ENCODE data around the gene DDR1. TPM values are rescaled to one million over a fixed set of nuclear protein-coding genes. Genes with fewer than 3 reads are reported as not detected.

The DDR1 gene
- total and polyA plus RNA-seq, 2 experiments from 2014 or later = 58.3 to 154 TPM

GRCh38 chr6:30885481-30885998 lies 1.2 kb downstream of the DDR1 start (continued):
- TF ChIP-seq REST (IDR thresholded peaks at IDR 0.05; ENCODE audit: unreplicated experiment) = no peak
- TF ChIP-seq CREB1 (CRISPR knock-in tag; IDR thresholded peaks at IDR 0.05; ENCODE audit: low read depth) = no peak
- no peak for TF ChIP-seq NANOG (IDR thresholded peaks at IDR 0.05; ENCODE audit: borderline replicate concordance)
- TF ChIP-seq CTCF (conservative IDR thresholded peaks at IDR 0.05; ENCODE audit: low read depth in 2 of 2) = no peak
- TF ChIP-seq EZH2 (IDR thresholded peaks at IDR 0.05; ENCODE audit: low read depth, unreplicated experiment) = no peak
- TF ChIP-seq ZNF331 (CRISPR knock-in tag; IDR thresholded peaks at IDR 0.05; ENCODE audit: low read depth) = no peak

- Mint-ChIP-seq H3K4me3 (peak overlapping the region; percentile 71), H3K27ac (peak overlapping the region; percentile 94), H3K36me3 (ENCODE audit: low read depth) (peaks cover 30% of the 10 kb centered on the region), H3K9me3 (no peaks in the 10 kb centered on the region), H3K4me1 (peaks cover 66% of the 10 kb centered on the region), H3K27me3 (ENCODE audit: insufficient read depth, low read depth, poor library complexity) (peaks cover 30% of the 10 kb centered on the region)
- Histone ChIP-seq H3K4me1 (ENCODE audit: insufficient read depth) (peaks cover 44% of the 10 kb centered on the region), H3F3A (replicated peaks; ENCODE audit: low read depth) (peaks cover 22% of the 10 kb centered on the region), H3K4me3 (peak overlapping the region; percentile 92), H3K27me3 (ENCODE audit: insufficient read depth) (no peaks in the 10 kb centered on the region), H3K36me3 (ENCODE audit: insufficient read depth) (no peaks in the 10 kb centered on the region; the same call in none of the 2 replicates), H3K9me2 (ENCODE audit: insufficient read depth) (no peaks in the 10 kb centered on the region), H3K79me2 (replicated peaks; ENCODE audit: insufficient read depth) (peaks cover 66% of the 10 kb centered on the region), H2AFZ (no peak overlapping the region), H3K4me2 (peak overlapping the region; percentile 100), H4K20me1 (replicated peaks; ENCODE audit: insufficient read depth) (peaks cover 14% of the 10 kb centered on the region), H3K27ac (ENCODE audit: low read depth) (peak overlapping the region; percentile 88)
- ATAC-seq = peak; percentile 53
- peak; percentile 98 for DNase-seq (ENCODE audit: low spot score)
- no peak for TF ChIP-seq JUNB (IDR thresholded peaks at IDR 0.05; ENCODE audit: unreplicated experiment)
- TF ChIP-seq EZH2phosphoT487 (IDR thresholded peaks at IDR 0.05; ENCODE audit: unreplicated experiment) = no peak
- no peak for TF ChIP-seq ZNF462 (CRISPR knock-in tag; IDR thresholded peaks at IDR 0.05)
Observed at GRCh38 chr6:30885999-30886896, 1.9 kb downstream of the DDR1 start.

Measured in GM23338 (cell line).